GM10248 (cell line): ENCODE data around the gene CNTN4.

Experiments
- CTCF ChIA-PET: fragments of 300-600 bp; sonication (Branson Sonifier 250); formaldehyde crosslinking; extraction: SDS; loops from one replicate; lab custom pipeline; 2021; ENCODE audit warnings: antibody characterized with exemption; lab: Yijun Ruan, JAX
- POLR2A ChIA-PET: fragments of 350-650 bp; sonication (Branson Sonifier 250); formaldehyde crosslinking; extraction: SDS; loops from one replicate; lab custom pipeline; 2020; ENCODE audit warnings: antibody characterized with exemption; lab: Yijun Ruan, JAX
- DNase-seq: peaks from one replicate; pipeline ENCODE4 v3.0.0; 2012; ENCODE audit errors: extremely low spot score
- TF ChIP-seq, protein P1 (sequence below): IDR thresholded peaks from 2 replicates; pipeline ENCODE4 v1.5.1; 2012; ENCODE audit warnings: mild to moderate bottlenecking, low read depth; ENCODE audit errors: extremely low read depth, missing control alignments, control extremely low read depth

The CNTN4 gene

DNA sequence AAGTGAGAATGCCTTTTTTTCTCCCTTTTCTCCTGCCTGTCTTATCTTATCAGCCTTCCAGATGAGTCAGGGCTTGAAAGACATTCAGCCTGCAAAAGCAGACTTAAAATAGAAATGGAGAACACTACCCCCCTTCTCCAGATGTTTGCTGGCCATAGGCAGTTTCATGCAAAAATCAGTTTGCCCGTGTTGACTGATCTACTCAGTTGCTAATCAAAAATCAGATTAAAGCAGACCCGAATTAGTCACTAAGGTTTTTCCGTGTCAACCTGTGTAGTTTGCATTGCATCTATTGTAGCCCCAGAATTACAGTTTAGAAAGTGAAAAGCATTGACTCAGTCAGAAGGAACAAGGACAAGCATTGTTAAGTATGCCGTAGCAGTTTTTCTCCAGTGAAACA lies 955.3 kb downstream of the CNTN4 start:
- TF ChIP-seq, protein P1, sequence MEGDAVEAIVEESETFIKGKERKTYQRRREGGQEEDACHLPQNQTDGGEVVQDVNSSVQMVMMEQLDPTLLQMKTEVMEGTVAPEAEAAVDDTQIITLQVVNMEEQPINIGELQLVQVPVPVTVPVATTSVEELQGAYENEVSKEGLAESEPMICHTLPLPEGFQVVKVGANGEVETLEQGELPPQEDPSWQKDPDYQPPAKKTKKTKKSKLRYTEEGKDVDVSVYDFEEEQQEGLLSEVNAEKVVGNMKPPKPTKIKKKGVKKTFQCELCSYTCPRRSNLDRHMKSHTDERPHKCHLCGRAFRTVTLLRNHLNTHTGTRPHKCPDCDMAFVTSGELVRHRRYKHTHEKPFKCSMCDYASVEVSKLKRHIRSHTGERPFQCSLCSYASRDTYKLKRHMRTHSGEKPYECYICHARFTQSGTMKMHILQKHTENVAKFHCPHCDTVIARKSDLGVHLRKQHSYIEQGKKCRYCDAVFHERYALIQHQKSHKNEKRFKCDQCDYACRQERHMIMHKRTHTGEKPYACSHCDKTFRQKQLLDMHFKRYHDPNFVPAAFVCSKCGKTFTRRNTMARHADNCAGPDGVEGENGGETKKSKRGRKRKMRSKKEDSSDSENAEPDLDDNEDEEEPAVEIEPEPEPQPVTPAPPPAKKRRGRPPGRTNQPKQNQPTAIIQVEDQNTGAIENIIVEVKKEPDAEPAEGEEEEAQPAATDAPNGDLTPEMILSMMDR = no peak
- CTCF ChIA-PET = interaction anchor here (1.2 kb wide), 1 partner anchor 26 kb away, joined by 3 read pairs; no protein-coding TSS in a partner anchor
- no peak for DNase-seq
- POLR2A ChIA-PET = no interaction called here

DNA sequence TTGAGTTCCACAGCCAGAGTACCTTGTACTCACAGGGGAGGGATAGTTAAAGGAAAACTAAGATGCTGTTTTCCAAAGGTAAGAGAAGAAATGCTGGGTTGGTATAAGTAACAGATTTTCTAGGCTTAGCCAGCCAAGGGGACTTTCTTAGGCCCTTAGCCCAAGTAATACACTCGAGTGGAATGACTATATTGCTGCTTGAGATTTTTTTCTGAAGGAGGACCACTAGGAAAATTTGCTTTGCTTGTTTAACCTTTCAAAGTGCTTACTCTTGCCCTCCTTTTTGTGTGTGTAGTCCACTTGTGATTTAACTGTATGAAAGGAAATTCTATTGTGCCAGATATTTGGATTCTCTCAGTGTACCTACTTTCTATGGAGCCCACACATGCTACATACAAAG lies 961.0 kb downstream of the CNTN4 start:
- TF ChIP-seq, protein P1 = no peak
- ChIA-PET CTCF (no interaction called here), POLR2A (no interaction called here)

DNA sequence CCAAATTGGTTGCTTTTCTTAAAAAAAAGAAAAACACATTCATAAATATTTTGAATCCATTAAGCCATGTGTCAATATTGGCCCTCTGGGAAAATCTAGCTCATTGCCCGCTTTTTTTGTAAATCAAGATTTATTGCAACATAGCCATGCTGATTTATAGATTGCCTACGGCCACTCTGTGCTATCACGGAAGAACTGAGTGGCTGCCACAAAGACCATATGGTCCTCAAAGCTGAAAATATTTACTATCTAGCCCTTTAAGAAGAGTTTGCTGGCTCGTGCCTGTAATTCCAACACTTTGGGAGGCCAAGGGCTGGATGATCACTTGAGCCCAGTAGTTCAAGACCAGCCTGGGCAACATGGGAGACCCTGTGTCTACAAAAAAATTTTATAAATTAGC lies 965.6 kb downstream of the CNTN4 start:
- no peak for DNase-seq
- CTCF ChIA-PET = no interaction called here
- POLR2A ChIA-PET = no interaction called here
- TF ChIP-seq, protein P1 = no peak

More for the DNA sequence above, 961.0 kb downstream of the CNTN4 start:
- no peak for DNase-seq

DNA sequence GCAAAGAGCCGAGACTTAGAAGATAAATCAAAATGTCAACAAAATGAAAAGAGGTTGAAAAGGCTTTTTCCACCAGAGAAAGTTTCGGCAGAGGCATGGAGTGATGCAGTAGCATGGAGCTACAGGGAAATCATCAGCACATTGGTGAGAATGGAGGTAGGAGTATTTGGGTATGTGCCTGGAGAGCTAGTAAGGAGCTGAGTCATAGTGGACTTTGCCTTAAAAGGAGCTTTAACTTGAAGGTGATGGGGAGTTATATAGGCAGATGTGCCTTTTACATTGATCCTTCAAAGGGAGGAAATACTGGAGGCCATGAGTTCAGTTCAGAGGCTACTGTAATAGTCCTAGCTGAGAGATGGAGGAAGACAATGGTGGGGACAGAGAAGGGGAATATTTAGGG lies 967.2 kb downstream of the CNTN4 start:
- TF ChIP-seq, protein P1 = no peak
- no peak for DNase-seq
- ChIA-PET POLR2A (no interaction called here), CTCF (no interaction called here)

DNA sequence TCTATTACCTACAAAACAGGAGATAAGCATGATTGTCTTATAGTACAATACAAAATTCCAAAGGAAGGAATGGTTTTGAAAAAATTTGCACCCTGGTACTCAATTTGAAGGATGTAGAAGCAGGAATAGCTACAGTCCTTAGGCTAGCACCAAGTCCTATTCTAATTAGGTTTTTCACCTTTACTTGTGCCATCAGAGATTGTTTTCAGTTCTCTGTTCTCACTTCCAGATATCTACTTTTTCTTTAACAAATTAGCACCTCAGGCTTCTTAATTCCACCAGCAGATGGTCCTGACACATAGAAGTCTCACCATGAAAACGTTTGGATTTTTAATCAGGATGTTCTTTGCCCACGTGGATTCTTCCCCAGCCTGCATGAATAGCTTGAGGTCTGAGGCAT lies 967.7 kb downstream of the CNTN4 start:
- ChIA-PET CTCF (interaction anchor here (1.3 to 1.7 kb wide), 2 partner anchors 10 to 910 kb away, joined by 3 to 6 read pairs; no protein-coding TSS in a partner anchor), POLR2A (no interaction called here)
- no peak for DNase-seq
- TF ChIP-seq, protein P1 = no peak

DNA sequence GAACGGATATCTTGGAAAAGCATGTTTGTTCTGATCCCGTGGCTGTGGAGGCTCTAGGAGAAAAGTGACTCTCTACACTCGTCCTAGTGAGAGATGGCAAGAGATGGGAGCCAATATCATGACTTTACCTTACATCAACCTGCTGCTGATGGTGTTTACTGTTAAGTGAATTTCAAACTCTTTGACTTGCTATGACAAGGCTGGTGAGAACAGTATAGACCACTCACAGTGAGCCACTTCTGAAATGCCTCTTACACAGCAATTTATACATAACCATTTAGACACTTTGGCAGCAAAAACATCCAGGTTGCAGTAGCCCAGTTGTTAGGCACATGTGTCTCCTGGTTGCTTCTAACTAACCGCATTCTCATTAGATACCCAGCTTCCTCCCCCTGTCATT lies 968.2 kb downstream of the CNTN4 start:
- no peak for DNase-seq
- ChIA-PET POLR2A (no interaction called here), CTCF (interaction anchor here (1.3 to 1.7 kb wide), 2 partner anchors 10 to 911 kb away, joined by 3 to 6 read pairs; no protein-coding TSS in a partner anchor)
- TF ChIP-seq, protein P1 = no peak
